CD14-positive monocyte (primary cell): ENCODE results near the gene TMEM237. TPM values are rescaled to one million over a fixed set of nuclear protein-coding genes. Genes with fewer than 3 reads are reported as not detected.
A peak's percentile ranks its signal among the peaks of the same experiment; 100 is the strongest.

Experiments used
- DNase-seq, 3 donors: peaks; one replicate each; pipeline ENCODE4 v3.0.0-alpha.2; 2011 to 2022
- H2AFZ ChIP-seq: 2 replicates; pipeline ENCODE4 v1.6.0; 2012; ENCODE audit warnings: mild to moderate bottlenecking, low read depth, low read length, inconsistent platforms; ENCODE audit not compliant: insufficient read depth, poor library complexity, severe bottlenecking
- H3K27ac ChIP-seq, 2 donors: 1 replicate in 1 of 2; 2 replicates in 1 of 2; pipeline ENCODE4 v1.5.1; 2012 to 2013; ENCODE audit warnings: low read length in 2 of 2, control low read depth in 1 of 2, inconsistent platforms in 1 of 2, low read depth in 1 of 2, mild to moderate bottlenecking in 1 of 2
- H3K27me3 ChIP-seq, 2 donors: one replicate each; pipeline versions ENCODE4 v1.6.0 to v1.6.1; 2011 to 2013; ENCODE audit warnings: low read length in 2 of 2; ENCODE audit not compliant: control insufficient read depth in 2 of 2, insufficient read depth in 2 of 2
- H3K36me3 ChIP-seq, 2 donors: replicated peaks in 1 of 2; 1 replicate in 1 of 2; 2 replicates in 1 of 2; pipeline versions ENCODE4 v1.5.1 to v1.6.1; 2012 to 2013; ENCODE audit warnings: low read length in 2 of 2, control low read depth in 1 of 2, inconsistent platforms in 1 of 2, mild to moderate bottlenecking in 1 of 2; ENCODE audit not compliant: insufficient read depth in 2 of 2, control insufficient read depth in 1 of 2
- H3K4me1 ChIP-seq, 2 donors: 1 replicate in 1 of 2; 2 replicates in 1 of 2; pipeline versions ENCODE4 v1.5.1 to v1.6.1; 2012 to 2013; ENCODE audit warnings: low read length in 2 of 2, control low read depth in 1 of 2, inconsistent platforms in 1 of 2, mild to moderate bottlenecking in 1 of 2, moderate library complexity in 1 of 2; ENCODE audit not compliant: insufficient read depth in 2 of 2, control insufficient read depth in 1 of 2
- H3K4me2 ChIP-seq: replicated peaks from 2 replicates; pipeline ENCODE3; 2012; ENCODE audit warnings: low read length, moderate library complexity, mild to moderate bottlenecking; ENCODE audit not compliant: poor library complexity, severe bottlenecking; ENCODE audit errors: extremely low read depth
- H3K4me3 ChIP-seq, 3 experiments: fragments of 200-600 bp in 1 of 3; sonication (generic) in 1 of 3; replicated peaks in 1 of 3; 1 replicate in 2 of 3; 2 replicates in 1 of 3; pipeline ENCODE4 v1.5.1; 2011 to 2013; ENCODE audit warnings: low read length in 3 of 3, mild to moderate bottlenecking in 3 of 3, control low read depth in 2 of 3, low read depth in 2 of 3, inconsistent platforms in 1 of 3, moderate library complexity in 1 of 3
- H3K79me2 ChIP-seq: 2 replicates; pipeline ENCODE4 v1.6.0; 2012; ENCODE audit warnings: mild to moderate bottlenecking, control low read depth, inconsistent platforms, low read length, moderate library complexity; ENCODE audit not compliant: insufficient read depth
- H3K9ac ChIP-seq: 2 replicates; pipeline ENCODE4 v1.6.0; 2017; ENCODE audit warnings: low read length, mild to moderate bottlenecking; ENCODE audit not compliant: insufficient read depth, poor library complexity, severe bottlenecking
- H3K9me3 ChIP-seq, 2 donors: replicated peaks in 1 of 2; 1 replicate in 1 of 2; 2 replicates in 1 of 2; pipeline versions ENCODE4 v1.5.1 to v1.6.1; 2012 to 2013; ENCODE audit warnings: low read length in 2 of 2, control low read depth in 1 of 2; ENCODE audit not compliant: control insufficient read depth in 1 of 2, insufficient read depth in 1 of 2
- H4K20me1 ChIP-seq: 2 replicates; pipeline ENCODE4 v1.6.0; 2012; ENCODE audit warnings: mild to moderate bottlenecking, low read length, control low read depth, moderate library complexity; ENCODE audit not compliant: insufficient read depth
- H3K27ac Mint-ChIP-seq, 7 donors: one replicate each; pipeline ENCODE4 v1.8.0; 2020; ENCODE audit warnings: mild to moderate bottlenecking in 7 of 7, mixed read lengths in 7 of 7, moderate library complexity in 6 of 7, inconsistent platforms in 2 of 7
- H3K27me3 Mint-ChIP-seq, 3 donors: one replicate each; pipeline ENCODE4 v1.8.0; 2021 to 2022; ENCODE audit warnings: low read depth in 3 of 3, mild to moderate bottlenecking in 3 of 3, mixed read lengths in 3 of 3, moderate library complexity in 3 of 3, inconsistent platforms in 1 of 3
- H3K36me3 Mint-ChIP-seq, 2 donors: one replicate each; pipeline ENCODE4 v1.8.0; 2020; ENCODE audit warnings: mixed read lengths in 2 of 2, inconsistent platforms in 1 of 2, mild to moderate bottlenecking in 1 of 2
- H3K4me1 Mint-ChIP-seq: one replicate; pipeline ENCODE4 v1.8.0; 2020; ENCODE audit warnings: mild to moderate bottlenecking, mixed read lengths
- H3K4me3 Mint-ChIP-seq, 2 donors: one replicate each; pipeline ENCODE4 v1.8.0; 2020; ENCODE audit warnings: mild to moderate bottlenecking in 2 of 2, mixed read lengths in 2 of 2, moderate library complexity in 1 of 2
- H3K9me3 Mint-ChIP-seq, 7 donors: one replicate each; pipeline ENCODE4 v1.8.0; 2020 to 2022; ENCODE audit warnings: mixed read lengths in 7 of 7, mild to moderate bottlenecking in 6 of 7, moderate library complexity in 6 of 7, inconsistent platforms in 2 of 7
- WGBS: methylation state at CpG from one replicate; pipeline ENCODE4 v1.1.5; 2013; ENCODE audit warnings: missing lambda C conversion rate; ENCODE audit not compliant: insufficient coverage; 5-methylcytosine and 5-hydroxymethylcytosine counted together
- intact Hi-C, 2 donors: fragments of 100-400 bp; cut with micrococcal nuclease; formaldehyde crosslinking; loops; one replicate each; pipeline versions ENCODE4 v1.15.0 to v1.15.1; 2023
- polyA plus RNA-seq, 3 donors: library from polyadenylated mRNA; depleted of rRNA in 1 of 3; unstranded in 2 of 3; stranded (reverse) in 1 of 3; fragments of 300-500 nt in 2 of 3; fragments of >200 nt in 1 of 3; fragmentation: Illumina TruSeq in 2 of 3; gene quantifications; 1 replicate in 2 of 3; 2 replicates in 1 of 3; pipeline ENCODE4 v1.2.3, GENCODE V29; 2012 to 2021
- TF ChIP-seq, protein P1 (sequence below): fragments of 200-600 bp; IDR thresholded peaks from one replicate; pipeline ENCODE4 v1.8.0; 2022; ENCODE audit warnings: antibody characterized with exemption, mild to moderate bottlenecking

The TMEM237 gene
- polyA plus RNA-seq, 3 donors, result 0.33 to 1.0 (median 0.53) TPM

GRCh38 chr2:201633661-201634249 is 9.5 kb downstream of the TMEM237 start:
- Mint-ChIP-seq H3K4me1 (no peaks in the 10 kb centered on the region), H3K27me3 (no peaks in the 10 kb centered on the region), H3K27ac (peak overlapping the region in 1 of 7 donors; percentile 35), H3K36me3 (peaks cover 0 to 9% of the 10 kb centered on the region in 2 donors), H3K9me3 (peaks cover 0 to 3% (median 0%) of the 10 kb centered on the region in 7 donors), H3K4me3 (no peak overlapping the region)
- 100% methylated on average over 1 of the region's 4 CpGs for WGBS
- Histone ChIP-seq H3K4me1 (no peaks in the 10 kb centered on the region), H3K27me3 (no peaks in the 10 kb centered on the region), H3K9ac (no peak overlapping the region), H3K27ac (no peak overlapping the region), H3K79me2 (no peaks in the 10 kb centered on the region), H3K4me3 (no peak overlapping the region), H3K36me3 (no peaks in the 10 kb centered on the region), H2AFZ (no peak overlapping the region), H4K20me1 (no peaks in the 10 kb centered on the region), H3K9me3 (no peaks in the 10 kb centered on the region), H3K4me2 (no peak overlapping the region)
- intact Hi-C loops, result no loop called here
- TF ChIP-seq, protein P1, sequence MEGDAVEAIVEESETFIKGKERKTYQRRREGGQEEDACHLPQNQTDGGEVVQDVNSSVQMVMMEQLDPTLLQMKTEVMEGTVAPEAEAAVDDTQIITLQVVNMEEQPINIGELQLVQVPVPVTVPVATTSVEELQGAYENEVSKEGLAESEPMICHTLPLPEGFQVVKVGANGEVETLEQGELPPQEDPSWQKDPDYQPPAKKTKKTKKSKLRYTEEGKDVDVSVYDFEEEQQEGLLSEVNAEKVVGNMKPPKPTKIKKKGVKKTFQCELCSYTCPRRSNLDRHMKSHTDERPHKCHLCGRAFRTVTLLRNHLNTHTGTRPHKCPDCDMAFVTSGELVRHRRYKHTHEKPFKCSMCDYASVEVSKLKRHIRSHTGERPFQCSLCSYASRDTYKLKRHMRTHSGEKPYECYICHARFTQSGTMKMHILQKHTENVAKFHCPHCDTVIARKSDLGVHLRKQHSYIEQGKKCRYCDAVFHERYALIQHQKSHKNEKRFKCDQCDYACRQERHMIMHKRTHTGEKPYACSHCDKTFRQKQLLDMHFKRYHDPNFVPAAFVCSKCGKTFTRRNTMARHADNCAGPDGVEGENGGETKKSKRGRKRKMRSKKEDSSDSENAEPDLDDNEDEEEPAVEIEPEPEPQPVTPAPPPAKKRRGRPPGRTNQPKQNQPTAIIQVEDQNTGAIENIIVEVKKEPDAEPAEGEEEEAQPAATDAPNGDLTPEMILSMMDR, result no peak
- DNase-seq, result no peak

GRCh38 chr2:201631041-201631440 is 12.3 kb downstream of the TMEM237 start:
- H3K9me3 Mint-ChIP-seq, result peaks cover 0 to 3% (median 0%) of the 10 kb centered on the region in 7 donors
- Histone ChIP-seq H3K27ac (no peak overlapping the region), H3K79me2 (no peaks in the 10 kb centered on the region), H3K4me3 (no peak overlapping the region), H3K27me3 (no peaks in the 10 kb centered on the region), H3K4me1 (no peaks in the 10 kb centered on the region), H3K9me3 (no peaks in the 10 kb centered on the region), H3K9ac (no peak overlapping the region), H3K4me2 (no peak overlapping the region), H2AFZ (no peak overlapping the region), H4K20me1 (no peaks in the 10 kb centered on the region), H3K36me3 (no peaks in the 10 kb centered on the region)
- H3K36me3 Mint-ChIP-seq, result peaks cover 2 to 9% of the 10 kb centered on the region in 2 donors
- H3K4me1 Mint-ChIP-seq, result no peaks in the 10 kb centered on the region
- intact Hi-C loops, result no loop called here
- TF ChIP-seq, protein P1, result no peak
- no peak overlapping the region for H3K27ac Mint-ChIP-seq
- no peak for DNase-seq
- H3K4me3 Mint-ChIP-seq, result no peak overlapping the region
- 91% methylated on average over 2 of the region's 8 CpGs for WGBS
- H3K27me3 Mint-ChIP-seq, result no peaks in the 10 kb centered on the region
